H9 (cell line): ENCODE results near the gene ZNF366. TPM values are rescaled to one million over a fixed set of nuclear protein-coding genes. Genes with fewer than 3 reads are reported as not detected.

Experiments used
- DNase-seq: peaks from one replicate; pipeline ENCODE4 v3.0.0-alpha.2; 2017
- H2AFZ ChIP-seq: one replicate; pipeline ENCODE4 v1.6.1; 2013; ENCODE audit warnings: mild to moderate bottlenecking, low read length, control low read depth, moderate library complexity
- H2AK5ac ChIP-seq: 2 replicates; pipeline ENCODE4 v1.6.1; 2013; ENCODE audit warnings: low read length, control low read depth, mixed read lengths; ENCODE audit not compliant: insufficient read length
- H2BK120ac ChIP-seq: one replicate; pipeline ENCODE4 v1.6.1; 2013; ENCODE audit warnings: low read depth, mild to moderate bottlenecking, low read length, control low read depth, inconsistent platforms; ENCODE audit not compliant: poor library complexity, severe bottlenecking
- H2BK12ac ChIP-seq: 2 replicates; pipeline ENCODE4 v1.6.1; 2013; ENCODE audit warnings: low read length, control low read depth, mixed read lengths, low read depth; ENCODE audit not compliant: insufficient read length
- H2BK15ac ChIP-seq: 2 replicates; pipeline ENCODE4 v1.6.1; 2013; ENCODE audit warnings: low read depth, low read length, control low read depth
- H2BK20ac ChIP-seq: one replicate; pipeline ENCODE4 v1.6.1; 2013; ENCODE audit warnings: low read depth, mild to moderate bottlenecking, low read length, control low read depth, inconsistent platforms; ENCODE audit not compliant: poor library complexity, severe bottlenecking
- H2BK5ac ChIP-seq: 2 replicates; pipeline ENCODE4 v1.6.1; 2013; ENCODE audit warnings: low read length, control low read depth, mixed read lengths; ENCODE audit not compliant: insufficient read length
- H3K14ac ChIP-seq: 2 replicates; pipeline ENCODE4 v1.6.1; 2013; ENCODE audit warnings: low read length, control low read depth; ENCODE audit not compliant: insufficient read depth
- H3K18ac ChIP-seq: 2 replicates; pipeline ENCODE4 v1.6.1; 2013; ENCODE audit warnings: low read depth, mild to moderate bottlenecking, mixed read lengths, low read length, control low read depth; ENCODE audit not compliant: insufficient read length
- H3K23ac ChIP-seq: 2 replicates; pipeline ENCODE4 v1.6.1; 2013; ENCODE audit warnings: low read length, control low read depth, mixed read lengths, low read depth; ENCODE audit not compliant: insufficient read length
- H3K23me2 ChIP-seq: 2 replicates; pipeline ENCODE4 v1.6.1; 2013; ENCODE audit warnings: low read depth, mild to moderate bottlenecking, mixed read lengths, low read length, control low read depth; ENCODE audit not compliant: insufficient read length, poor library complexity, severe bottlenecking
- H3K27ac ChIP-seq: 2 replicates; pipeline ENCODE4 v1.5.1; 2013; ENCODE audit warnings: low read length, control low read depth, mixed read lengths, low read depth; ENCODE audit not compliant: insufficient read length
- H3K27me3 ChIP-seq: 2 replicates; pipeline ENCODE4 v1.6.1; 2013; ENCODE audit warnings: low read length, control low read depth, inconsistent platforms; ENCODE audit not compliant: insufficient read depth
- H3K4ac ChIP-seq: 2 replicates; pipeline ENCODE4 v1.6.1; 2013; ENCODE audit warnings: low read depth, mild to moderate bottlenecking, control low read depth, inconsistent platforms, low read length, moderate library complexity
- H3K4me1 ChIP-seq: 2 replicates; pipeline ENCODE4 v1.6.1; 2013; ENCODE audit warnings: low read length, control low read depth, inconsistent platforms; ENCODE audit not compliant: insufficient read depth
- H3K4me2 ChIP-seq: 2 replicates; pipeline ENCODE4 v1.6.1; 2013; ENCODE audit warnings: low read length, control low read depth, mixed read lengths; ENCODE audit not compliant: insufficient read length, insufficient read depth
- H3K56ac ChIP-seq: 2 replicates; pipeline ENCODE4 v1.6.1; 2013; ENCODE audit warnings: low read depth, mild to moderate bottlenecking, mixed read lengths, low read length, control low read depth; ENCODE audit not compliant: insufficient read length
- H3K79me1 ChIP-seq: 2 replicates; pipeline ENCODE4 v1.6.1; 2013; ENCODE audit warnings: low read depth, mild to moderate bottlenecking, moderate library complexity, low read length, control low read depth, inconsistent platforms; ENCODE audit not compliant: insufficient read depth, poor library complexity, severe bottlenecking
- H3K79me2 ChIP-seq: 2 replicates; pipeline ENCODE4 v1.6.1; 2013; ENCODE audit warnings: low read length, control low read depth, inconsistent platforms; ENCODE audit not compliant: insufficient read depth
- H3K9ac ChIP-seq: 2 replicates; pipeline ENCODE4 v1.6.1; 2013; ENCODE audit warnings: low read length, control low read depth, mixed read lengths; ENCODE audit not compliant: insufficient read length; ENCODE audit errors: extremely low read depth
- H3K9me3 ChIP-seq: one replicate; pipeline ENCODE4 v1.6.1; 2013; ENCODE audit warnings: low read depth, low read length, inconsistent platforms; ENCODE audit not compliant: control insufficient read depth
- H3T11ph ChIP-seq: one replicate; pipeline ENCODE4 v1.6.1; 2013; ENCODE audit warnings: mild to moderate bottlenecking, low read length, control low read depth, inconsistent platforms
- H4K20me1 ChIP-seq: one replicate; pipeline ENCODE4 v1.6.1; 2013; ENCODE audit not compliant: control insufficient read depth, insufficient read length, insufficient read depth
- H4K5ac ChIP-seq: 2 replicates; pipeline ENCODE4 v1.6.1; 2013; ENCODE audit warnings: low read depth, mild to moderate bottlenecking, mixed read lengths, low read length, control low read depth; ENCODE audit not compliant: insufficient read length
- H4K8ac ChIP-seq: replicated peaks from 2 replicates; pipeline ENCODE4 v1.6.1; 2013; ENCODE audit warnings: low read length, control low read depth, mixed read lengths, low read depth; ENCODE audit not compliant: insufficient read length
- H4K91ac ChIP-seq: 2 replicates; pipeline ENCODE4 v1.6.1; 2013; ENCODE audit warnings: low read depth, mild to moderate bottlenecking, moderate library complexity, mixed read lengths, low read length, control low read depth; ENCODE audit not compliant: insufficient read length
- H3K27ac Mint-ChIP-seq, 3 experiments: 2 replicates in 2 of 3; 3 replicates in 1 of 3; pipeline ENCODE4 v1.8.0; 2020 to 2021; ENCODE audit warnings: mixed read lengths in 3 of 3, mild to moderate bottlenecking in 1 of 3, moderate library complexity in 1 of 3
- H3K27me3 Mint-ChIP-seq: 2 replicates; pipeline ENCODE4 v1.8.0; 2021; ENCODE audit warnings: low read depth, mild to moderate bottlenecking, moderate library complexity, mixed read lengths
- H3K36me3 Mint-ChIP-seq, 3 experiments: 2 replicates in 2 of 3; 3 replicates in 1 of 3; pipeline ENCODE4 v1.8.0; 2020 to 2021; ENCODE audit warnings: low read depth in 3 of 3, mixed read lengths in 3 of 3; ENCODE audit not compliant: insufficient read depth in 1 of 3
- H3K4me1 Mint-ChIP-seq, 2 experiments: 2 replicates each; pipeline ENCODE4 v1.8.0; 2020; ENCODE audit warnings: mixed read lengths in 2 of 2
- H3K4me3 Mint-ChIP-seq, 2 experiments: 2 replicates in 1 of 2; 3 replicates in 1 of 2; pipeline ENCODE4 v1.8.0; 2020 to 2021; ENCODE audit warnings: mild to moderate bottlenecking in 2 of 2, mixed read lengths in 2 of 2, moderate library complexity in 1 of 2
- H3K9me3 Mint-ChIP-seq, 2 experiments: 2 replicates in 1 of 2; 3 replicates in 1 of 2; pipeline ENCODE4 v1.8.0; 2020; ENCODE audit warnings: mild to moderate bottlenecking in 2 of 2, mixed read lengths in 2 of 2, moderate library complexity in 1 of 2
- CTCF ChIP-seq: fragments of 200-600 bp; sonication (generic); conservative IDR thresholded peaks from 3 replicates; pipeline ENCODE4 v1.8.0; 2021; ENCODE audit warnings: antibody characterized with exemption, mild to moderate bottlenecking
- WGBS: extraction: QIAGEN DNeasy Blood & Tissue Kit; methylation state at CpG from one replicate; pipeline ENCODE4 v1.1.7; 2013; ENCODE audit warnings: missing lambda C conversion rate, low lambda C conversion rate, mixed read lengths; ENCODE audit not compliant: insufficient read length; ENCODE audit errors: extremely low coverage; 5-methylcytosine and 5-hydroxymethylcytosine counted together
- total RNA-seq: library from RNA; stranded (reverse); gene quantifications from 2 replicates; pipeline ENCODE4 v1.2.1, GENCODE V29; 2021

ZNF366 gene
- total RNA-seq, 1 experiment from 2014 or later = not detected

- Histone ChIP-seq H4K8ac (no peak overlapping the region), H3K9me3 (no peaks in the 10 kb centered on the region), H2AFZ (no peak overlapping the region), H2BK120ac (no peak overlapping the region), H3K23me2 (no peaks in the 10 kb centered on the region), H3K56ac (no peak overlapping the region), H3K27me3 (no peaks in the 10 kb centered on the region), H3K27ac (no peak overlapping the region), H3K23ac (no peak overlapping the region), H4K20me1 (no peaks in the 10 kb centered on the region), H3K79me1 (no peaks in the 10 kb centered on the region), H4K91ac (no peak overlapping the region), H3K4me1 (0 out of 2 replicates have a peak, but pooled peaks cover under 1% of the 10 kb centered on the region), H3K9ac (no peak overlapping the region), H3K79me2 (no peaks in the 10 kb centered on the region), H2BK12ac (no peak overlapping the region), H4K5ac (no peak overlapping the region), H3K18ac (no peak overlapping the region), H2BK20ac (no peak overlapping the region), H3K4ac (no peak overlapping the region), H2AK5ac (no peak overlapping the region), H2BK5ac (no peak overlapping the region), H3K4me2 (no peak overlapping the region), H2BK15ac (no peak overlapping the region), H3K14ac (no peak overlapping the region), H3T11ph (no peak overlapping the region)
- H3K4me3 Mint-ChIP-seq = no peak overlapping the region
- no peaks in the 10 kb centered on the region; a peak in 1 of 5 replicates for H3K9me3 Mint-ChIP-seq
- no CpG with 5 or more reads among the region's 1 CpG for WGBS
- H3K27ac Mint-ChIP-seq = no peak overlapping the region
- no peaks in the 10 kb centered on the region for H3K36me3 Mint-ChIP-seq
- TF ChIP-seq CTCF = no peak
- H3K4me1 Mint-ChIP-seq = peaks cover 3 to 5% of the 10 kb centered on the region in 2 experiments; a peak in 3 of 4 replicates
- no peak for DNase-seq
- H3K27me3 Mint-ChIP-seq = peaks cover 5% of the 10 kb centered on the region
Observed at GRCh38 chr5:72457491-72457890, 49.7 kb downstream of the ZNF366 start.
